Measurements from ENCODE around the gene KRT40.

- TF ChIP-seq CTCF (IDR thresholded peaks at IDR 0.05): no peak
- no peak for TF ChIP-seq POLR2A (IDR thresholded peaks at IDR 0.05)
These were observed 40.6 kb upstream of the KRT40 start for GRCh38 chr17:41024697-41025096.
